Trophoblast cell (in vitro differentiated cells and primary cell): ENCODE results near the gene DUSP14.

ENCODE experiments used
- DNase-seq, 2 donors: peaks; one replicate each; pipeline ENCODE4 v3.0.0-alpha.2; 2016
- H2AFZ ChIP-seq: 2 replicates; pipeline ENCODE4 v1.6.1; 2013; ENCODE audit warnings: low read length, moderate library complexity, mild to moderate bottlenecking; ENCODE audit not compliant: insufficient read depth, poor library complexity
- H2AK5ac ChIP-seq: 2 replicates; pipeline ENCODE4 v1.6.1; 2013; ENCODE audit warnings: mild to moderate bottlenecking, low read length
- H2BK120ac ChIP-seq: 2 replicates; pipeline ENCODE4 v1.6.1; 2013; ENCODE audit warnings: low read length, mild to moderate bottlenecking, moderate library complexity; ENCODE audit not compliant: insufficient read depth, poor library complexity
- H2BK12ac ChIP-seq: 2 replicates; pipeline ENCODE4 v1.6.1; 2013; ENCODE audit warnings: mild to moderate bottlenecking, low read length, moderate library complexity
- H2BK5ac ChIP-seq: 2 replicates; pipeline ENCODE4 v1.6.1; 2013; ENCODE audit warnings: low read length, low read depth, moderate library complexity, mild to moderate bottlenecking; ENCODE audit not compliant: poor library complexity
- H3K14ac ChIP-seq: 2 replicates; pipeline ENCODE4 v1.6.1; 2013; ENCODE audit warnings: mild to moderate bottlenecking, low read length
- H3K18ac ChIP-seq: 2 replicates; pipeline ENCODE4 v1.6.1; 2013; ENCODE audit warnings: mild to moderate bottlenecking, low read length
- H3K23ac ChIP-seq: 2 replicates; pipeline ENCODE4 v1.6.1; 2013; ENCODE audit warnings: low read length
- H3K27ac ChIP-seq: 2 replicates; pipeline ENCODE4 v1.5.1; 2013; ENCODE audit warnings: low read depth, mild to moderate bottlenecking, inconsistent platforms, low read length, moderate library complexity
- H3K27me3 ChIP-seq: 2 replicates; pipeline ENCODE4 v1.6.1; 2013; ENCODE audit warnings: inconsistent platforms, mild to moderate bottlenecking, low read length, moderate library complexity; ENCODE audit not compliant: insufficient read depth
- H3K36me3 ChIP-seq, 2 experiments: 1 replicate in 1 of 2; 2 replicates in 1 of 2; pipeline ENCODE4 v1.6.1; 2013; ENCODE audit warnings: low read length in 2 of 2, mild to moderate bottlenecking in 2 of 2, moderate library complexity in 1 of 2; ENCODE audit not compliant: insufficient read depth in 2 of 2, control insufficient read depth in 1 of 2
- H3K4ac ChIP-seq: 2 replicates; pipeline ENCODE4 v1.6.1; 2013; ENCODE audit warnings: low read depth, mild to moderate bottlenecking, low read length, moderate library complexity
- H3K4me1 ChIP-seq, 2 experiments: 1 replicate in 1 of 2; 2 replicates in 1 of 2; pipeline ENCODE4 v1.6.1; 2013; ENCODE audit warnings: low read length in 2 of 2, mild to moderate bottlenecking in 2 of 2, moderate library complexity in 1 of 2; ENCODE audit not compliant: insufficient read depth in 2 of 2, control insufficient read depth in 1 of 2
- H3K4me2 ChIP-seq: 2 replicates; pipeline ENCODE4 v1.6.1; 2013; ENCODE audit warnings: inconsistent platforms, mild to moderate bottlenecking, low read length, moderate library complexity
- H3K4me3 ChIP-seq: 2 replicates; pipeline ENCODE4 v1.5.1; 2013; ENCODE audit warnings: mild to moderate bottlenecking, low read depth, low read length, inconsistent platforms
- H3K79me1 ChIP-seq: one replicate; pipeline ENCODE4 v1.6.1; 2013; ENCODE audit warnings: low read length
- H3K79me2 ChIP-seq: 2 replicates; pipeline ENCODE4 v1.6.1; 2013; ENCODE audit warnings: low read length, mild to moderate bottlenecking; ENCODE audit not compliant: control insufficient read depth, insufficient read depth, poor library complexity
- H3K9ac ChIP-seq: 2 replicates; pipeline ENCODE4 v1.6.1; 2013; ENCODE audit warnings: mild to moderate bottlenecking, low read length
- H3K9me3 ChIP-seq: 2 replicates; pipeline ENCODE4 v1.6.1; 2013; ENCODE audit warnings: low read depth, mild to moderate bottlenecking, control low read depth, inconsistent platforms, low read length; ENCODE audit not compliant: insufficient read depth
- H4K12ac ChIP-seq: 2 replicates; pipeline ENCODE4 v1.6.1; 2013; ENCODE audit warnings: low read depth, mild to moderate bottlenecking, low read length, moderate library complexity
- H4K8ac ChIP-seq: 2 replicates; pipeline ENCODE4 v1.6.1; 2013; ENCODE audit warnings: low read depth, mild to moderate bottlenecking, low read length, moderate library complexity
- H4K91ac ChIP-seq: one replicate; pipeline ENCODE4 v1.6.1; 2013; ENCODE audit warnings: low read depth, mild to moderate bottlenecking, low read length, moderate library complexity
- WGBS: extraction: QIAGEN DNeasy Blood & Tissue Kit; methylation state at CpG from one replicate; pipeline ENCODE4 v1.1.7; 2013; ENCODE audit warnings: missing lambda C conversion rate; ENCODE audit not compliant: insufficient read length, insufficient coverage; ENCODE audit errors: extremely low coverage; 5-methylcytosine and 5-hydroxymethylcytosine counted together

Gene DUSP14

GRCh38 chr17:37503148-37503547, 13.5 kb downstream of the DUSP14 start:
- H2AFZ ChIP-seq, result no peak overlapping the region
- H4K8ac ChIP-seq, result no peak overlapping the region
- H3K4me1 ChIP-seq, result no peaks in the 10 kb centered on the region
- no peak overlapping the region for H2BK5ac ChIP-seq
- no peak overlapping the region for H2BK12ac ChIP-seq
- no peaks in the 10 kb centered on the region for H3K27me3 ChIP-seq
- no peak overlapping the region for H3K14ac ChIP-seq
- peak overlapping the region; percentile 39 for H3K4ac ChIP-seq
- H3K23ac ChIP-seq, result no peak overlapping the region
- WGBS, result no CpG with 5 or more reads among the region's 6 CpGs
- H3K18ac ChIP-seq, result no peak overlapping the region
- H4K12ac ChIP-seq, result no peak overlapping the region
- H4K91ac ChIP-seq, result no peak overlapping the region
- H3K4me3 ChIP-seq, result no peak overlapping the region
- no peak for DNase-seq
- peaks cover 8% of the 10 kb centered on the region for H3K79me2 ChIP-seq
- H3K9ac ChIP-seq, result no peak overlapping the region
- H3K27ac ChIP-seq, result no peak overlapping the region
- H3K9me3 ChIP-seq, result peaks cover 3% of the 10 kb centered on the region
- H2AK5ac ChIP-seq, result no peak overlapping the region
- H3K4me2 ChIP-seq, result no peak overlapping the region
- H3K36me3 ChIP-seq, result peaks cover 5 to 9% of the 10 kb centered on the region in 2 experiments
- no peaks in the 10 kb centered on the region for H3K79me1 ChIP-seq
- no peak overlapping the region for H2BK120ac ChIP-seq

GRCh38 chr17:37505333-37505732, 15.6 kb downstream of the DUSP14 start:
- Histone ChIP-seq H3K4me3 (no peak overlapping the region), H3K9me3 (peaks cover 3% of the 10 kb centered on the region), H3K4ac (no peak overlapping the region), H4K8ac (no peak overlapping the region), H2BK5ac (no peak overlapping the region), H3K4me1 (no peaks in the 10 kb centered on the region), H3K27ac (no peak overlapping the region), H3K18ac (no peak overlapping the region), H3K14ac (no peak overlapping the region), H3K9ac (no peak overlapping the region), H2AK5ac (no peak overlapping the region), H3K4me2 (no peak overlapping the region), H3K79me1 (no peaks in the 10 kb centered on the region), H3K79me2 (peaks cover 8% of the 10 kb centered on the region), H4K12ac (no peak overlapping the region), H3K27me3 (no peaks in the 10 kb centered on the region), H2BK120ac (no peak overlapping the region), H4K91ac (no peak overlapping the region), H2BK12ac (no peak overlapping the region), H2AFZ (no peak overlapping the region), H3K36me3 (peaks cover 6 to 11% of the 10 kb centered on the region in 2 experiments), H3K23ac (no peak overlapping the region)
- WGBS, result no CpG with 5 or more reads among the region's 3 CpGs
- no peak for DNase-seq

- Histone ChIP-seq H2AFZ (no peak overlapping the region), H3K4me3 (no peak overlapping the region), H4K12ac (no peak overlapping the region), H3K27me3 (no peaks in the 10 kb centered on the region), H3K23ac (no peak overlapping the region), H2BK5ac (no peak overlapping the region), H4K8ac (no peak overlapping the region), H3K18ac (no peak overlapping the region), H3K79me1 (no peaks in the 10 kb centered on the region), H2AK5ac (no peak overlapping the region), H3K36me3 (peaks cover 6 to 13% of the 10 kb centered on the region in 2 experiments), H3K14ac (no peak overlapping the region), H2BK12ac (no peak overlapping the region), H3K4ac (peak overlapping the region; percentile 35), H3K9ac (no peak overlapping the region), H3K4me1 (no peaks in the 10 kb centered on the region), H3K4me2 (no peak overlapping the region), H3K79me2 (peaks cover 6% of the 10 kb centered on the region), H4K91ac (no peak overlapping the region), H3K27ac (no peak overlapping the region), H2BK120ac (no peak overlapping the region), H3K9me3 (peaks cover 3% of the 10 kb centered on the region)
- DNase-seq, result peak; percentile 32 to 43
- WGBS, result no CpG with 5 or more reads among the region's 10 CpGs
These were observed 17.0 kb downstream of the DUSP14 start for GRCh38 chr17:37506678-37507077.

- Histone ChIP-seq H4K12ac (no peak overlapping the region), H3K4me2 (no peak overlapping the region), H2AFZ (no peak overlapping the region), H3K4ac (peak overlapping the region; percentile 8), H3K79me2 (peaks cover 6% of the 10 kb centered on the region), H3K27me3 (no peaks in the 10 kb centered on the region), H3K23ac (no peak overlapping the region), H2BK5ac (no peak overlapping the region), H3K4me3 (no peak overlapping the region), H3K36me3 (peaks cover 7 to 15% of the 10 kb centered on the region in 2 experiments), H3K14ac (no peak overlapping the region), H2BK120ac (no peak overlapping the region), H3K79me1 (no peaks in the 10 kb centered on the region), H3K9ac (no peak overlapping the region), H3K27ac (no peak overlapping the region), H4K91ac (no peak overlapping the region), H4K8ac (no peak overlapping the region), H2AK5ac (no peak overlapping the region), H3K9me3 (peaks cover 3% of the 10 kb centered on the region), H3K18ac (no peak overlapping the region), H3K4me1 (no peaks in the 10 kb centered on the region), H2BK12ac (no peak overlapping the region)
- no CpG with 5 or more reads among the region's 9 CpGs for WGBS
- DNase-seq, result no peak
These were observed 17.4 kb downstream of the DUSP14 start for GRCh38 chr17:37507111-37507510.
